ENCODE results near the gene TOMM20.

DNA sequence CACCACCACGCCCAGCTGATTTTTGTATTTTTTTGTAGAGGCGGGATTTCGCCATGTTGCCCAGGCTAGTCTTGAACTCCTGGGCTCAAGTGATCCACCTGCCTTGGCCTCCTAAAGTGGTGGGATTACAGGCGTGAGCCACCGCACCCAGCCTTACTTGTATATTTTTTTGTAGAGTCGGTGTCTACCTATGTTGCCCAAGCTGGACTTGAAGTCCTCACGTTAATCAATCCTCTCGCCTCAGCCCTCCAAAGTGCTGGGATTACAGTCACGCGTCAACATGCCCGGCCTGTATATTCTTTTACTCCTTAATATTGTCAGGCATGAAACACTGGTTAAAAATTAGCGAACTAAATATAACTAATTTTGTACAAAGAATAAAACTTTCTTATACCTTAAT is 5.5 kb upstream of the TOMM20 start:
- TF ChIP-seq, protein P1, sequence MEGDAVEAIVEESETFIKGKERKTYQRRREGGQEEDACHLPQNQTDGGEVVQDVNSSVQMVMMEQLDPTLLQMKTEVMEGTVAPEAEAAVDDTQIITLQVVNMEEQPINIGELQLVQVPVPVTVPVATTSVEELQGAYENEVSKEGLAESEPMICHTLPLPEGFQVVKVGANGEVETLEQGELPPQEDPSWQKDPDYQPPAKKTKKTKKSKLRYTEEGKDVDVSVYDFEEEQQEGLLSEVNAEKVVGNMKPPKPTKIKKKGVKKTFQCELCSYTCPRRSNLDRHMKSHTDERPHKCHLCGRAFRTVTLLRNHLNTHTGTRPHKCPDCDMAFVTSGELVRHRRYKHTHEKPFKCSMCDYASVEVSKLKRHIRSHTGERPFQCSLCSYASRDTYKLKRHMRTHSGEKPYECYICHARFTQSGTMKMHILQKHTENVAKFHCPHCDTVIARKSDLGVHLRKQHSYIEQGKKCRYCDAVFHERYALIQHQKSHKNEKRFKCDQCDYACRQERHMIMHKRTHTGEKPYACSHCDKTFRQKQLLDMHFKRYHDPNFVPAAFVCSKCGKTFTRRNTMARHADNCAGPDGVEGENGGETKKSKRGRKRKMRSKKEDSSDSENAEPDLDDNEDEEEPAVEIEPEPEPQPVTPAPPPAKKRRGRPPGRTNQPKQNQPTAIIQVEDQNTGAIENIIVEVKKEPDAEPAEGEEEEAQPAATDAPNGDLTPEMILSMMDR (IDR thresholded peaks at IDR 0.05; ENCODE audit: poor library complexity): no peak
- TF ChIP-seq EZH2 (IDR thresholded peaks at IDR 0.05; ENCODE audit: borderline replicate concordance): no peak
